Activated naive CD4-positive, alpha-beta T cell treated with anti-CD3 and anti-CD28 coated beads, Interleukin-2, amount 50 U/mL, for 16 hours (primary cell): ENCODE results near the gene STRADB.
"Not testable (repeated sequence)": the region's sequence is repeated elsewhere in the genome, so short reads cannot be mapped to it uniquely, and the experiment has no call there.

Experiments
- DNase-seq: peaks from one replicate; pipeline ENCODE4 v3.0.0-alpha.2; 2020

The STRADB gene

GRCh38 chr2:201470821-201471731 is 19.5 kb downstream of the STRADB start:
- DNase-seq: no peak

GRCh38 chr2:201471732-201472393 is 20.3 kb downstream of the STRADB start:
- DNase-seq: no peak

GRCh38 chr2:201472411-201472810 is 20.9 kb downstream of the STRADB start:
- no peak for DNase-seq

- DNase-seq: no peak
These were observed 31.0 kb downstream of the STRADB start for GRCh38 chr2:201482543-201482942.

GRCh38 chr2:201483342-201483741 is 31.8 kb downstream of the STRADB start:
- DNase-seq: no peak

GRCh38 chr2:201483758-201484157 is 32.2 kb downstream of the STRADB start:
- not testable (repeated sequence) for DNase-seq

GRCh38 chr2:201484805-201485204 is 33.3 kb downstream of the STRADB start:
- no peak for DNase-seq

GRCh38 chr2:201490291-201490690 is 38.8 kb downstream of the STRADB start:
- DNase-seq: no peak

- DNase-seq: no peak
These were observed 45.2 kb downstream of the STRADB start for GRCh38 chr2:201496785-201497184.

- no peak for DNase-seq
These were observed 49.0 kb downstream of the STRADB start for GRCh38 chr2:201500534-201500933.

GRCh38 chr2:201502713-201503112 is 51.2 kb downstream of the STRADB start:
- no peak for DNase-seq

GRCh38 chr2:201507725-201508124 is 56.2 kb downstream of the STRADB start:
- DNase-seq: peak; percentile 39

GRCh38 chr2:201513271-201513670 is 61.7 kb downstream of the STRADB start:
- no peak for DNase-seq

- DNase-seq: no peak
These were observed 64.2 kb downstream of the STRADB start for GRCh38 chr2:201515573-201516246.

- no peak for DNase-seq
These were observed 65.6 kb downstream of the STRADB start for GRCh38 chr2:201517094-201517493.

- DNase-seq: no peak
These were observed 68.7 kb downstream of the STRADB start for GRCh38 chr2:201520201-201520600.

GRCh38 chr2:201522965-201523364 is 71.4 kb downstream of the STRADB start:
- no peak for DNase-seq

- DNase-seq: no peak
These were observed 72.0 kb downstream of the STRADB start for GRCh38 chr2:201523506-201523905.
